ENCODE results near the gene NUDT4.
"Not testable (repeated sequence)": the region's sequence is repeated elsewhere in the genome, so short reads cannot be mapped to it uniquely, and the experiment has no call there.

NUDT4 gene

GRCh38 chr12:93402333-93403311, 24.9 kb downstream of the NUDT4 start:
- no peak for DNase-seq

GRCh38 chr12:93403988-93404803, 26.5 kb downstream of the NUDT4 start:
- no peak for DNase-seq

- DNase-seq: no peak
Observed at GRCh38 chr12:93404961-93405849, 27.5 kb downstream of the NUDT4 start.

GRCh38 chr12:93407054-93407962, 29.6 kb downstream of the NUDT4 start:
- no peak for DNase-seq

- DNase-seq: no peak
Observed at GRCh38 chr12:93407963-93408283, 30.2 kb downstream of the NUDT4 start.

- no peak for DNase-seq
Observed at GRCh38 chr12:93408813-93409212, 31.1 kb downstream of the NUDT4 start.

GRCh38 chr12:93409343-93410187, 31.8 kb downstream of the NUDT4 start:
- DNase-seq: not testable (repeated sequence)

GRCh38 chr12:93411060-93411459, 33.3 kb downstream of the NUDT4 start:
- not testable (repeated sequence) for DNase-seq

- DNase-seq: not testable (repeated sequence)
Observed at GRCh38 chr12:93412396-93412795, 34.7 kb downstream of the NUDT4 start.

- DNase-seq: no peak
Observed at GRCh38 chr12:93413064-93413463, 35.3 kb downstream of the NUDT4 start.

- DNase-seq: no peak
Observed at GRCh38 chr12:93415723-93416464, 38.2 kb downstream of the NUDT4 start.

GRCh38 chr12:93417967-93418480, 40.3 kb downstream of the NUDT4 start:
- DNase-seq: no peak

- no peak for DNase-seq
Observed at GRCh38 chr12:93419388-93420034, 41.8 kb downstream of the NUDT4 start.

GRCh38 chr12:93422050-93422449, 44.3 kb downstream of the NUDT4 start:
- no peak for DNase-seq

- no peak for DNase-seq
Observed at GRCh38 chr12:93425736-93426411, 48.1 kb downstream of the NUDT4 start.

- DNase-seq: no peak
Observed at GRCh38 chr12:93426412-93426805, 48.7 kb downstream of the NUDT4 start.

GRCh38 chr12:93427779-93428564, 50.2 kb downstream of the NUDT4 start:
- DNase-seq: no peak

GRCh38 chr12:93429448-93429847, 51.7 kb downstream of the NUDT4 start:
- DNase-seq: no peak
